ENCODE measurements around the gene PCNX2. TPM values are rescaled to one million over a fixed set of nuclear protein-coding genes. Genes with fewer than 3 reads are reported as not detected.

Gene PCNX2
- total and polyA plus RNA-seq, 2 of the 8 experiments (the other 6 are each of a cell fraction or from before 2014, with no cell fraction given): 46.1 to 57.6 TPM

DNA sequence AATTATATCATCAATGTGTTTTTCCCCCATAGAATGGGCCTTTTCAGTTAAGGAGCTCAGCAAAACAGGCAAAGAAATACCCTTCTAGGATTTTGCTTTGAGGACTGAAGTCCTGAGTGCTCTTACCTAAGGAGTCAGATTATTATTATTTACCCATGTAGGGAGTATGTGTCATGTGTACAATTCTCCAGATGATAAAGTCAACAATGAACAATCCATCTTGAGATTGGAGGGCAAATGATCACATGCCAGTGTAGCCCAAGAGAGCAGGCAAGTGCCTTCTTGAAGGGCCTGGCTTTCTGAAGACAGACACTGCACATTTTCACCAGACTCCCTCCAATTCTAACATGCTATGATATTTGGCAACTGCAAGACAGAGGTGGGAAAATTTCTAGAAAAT is 159.7 kb downstream of the PCNX2 start (continued):
- TF ChIP-seq, protein P1, sequence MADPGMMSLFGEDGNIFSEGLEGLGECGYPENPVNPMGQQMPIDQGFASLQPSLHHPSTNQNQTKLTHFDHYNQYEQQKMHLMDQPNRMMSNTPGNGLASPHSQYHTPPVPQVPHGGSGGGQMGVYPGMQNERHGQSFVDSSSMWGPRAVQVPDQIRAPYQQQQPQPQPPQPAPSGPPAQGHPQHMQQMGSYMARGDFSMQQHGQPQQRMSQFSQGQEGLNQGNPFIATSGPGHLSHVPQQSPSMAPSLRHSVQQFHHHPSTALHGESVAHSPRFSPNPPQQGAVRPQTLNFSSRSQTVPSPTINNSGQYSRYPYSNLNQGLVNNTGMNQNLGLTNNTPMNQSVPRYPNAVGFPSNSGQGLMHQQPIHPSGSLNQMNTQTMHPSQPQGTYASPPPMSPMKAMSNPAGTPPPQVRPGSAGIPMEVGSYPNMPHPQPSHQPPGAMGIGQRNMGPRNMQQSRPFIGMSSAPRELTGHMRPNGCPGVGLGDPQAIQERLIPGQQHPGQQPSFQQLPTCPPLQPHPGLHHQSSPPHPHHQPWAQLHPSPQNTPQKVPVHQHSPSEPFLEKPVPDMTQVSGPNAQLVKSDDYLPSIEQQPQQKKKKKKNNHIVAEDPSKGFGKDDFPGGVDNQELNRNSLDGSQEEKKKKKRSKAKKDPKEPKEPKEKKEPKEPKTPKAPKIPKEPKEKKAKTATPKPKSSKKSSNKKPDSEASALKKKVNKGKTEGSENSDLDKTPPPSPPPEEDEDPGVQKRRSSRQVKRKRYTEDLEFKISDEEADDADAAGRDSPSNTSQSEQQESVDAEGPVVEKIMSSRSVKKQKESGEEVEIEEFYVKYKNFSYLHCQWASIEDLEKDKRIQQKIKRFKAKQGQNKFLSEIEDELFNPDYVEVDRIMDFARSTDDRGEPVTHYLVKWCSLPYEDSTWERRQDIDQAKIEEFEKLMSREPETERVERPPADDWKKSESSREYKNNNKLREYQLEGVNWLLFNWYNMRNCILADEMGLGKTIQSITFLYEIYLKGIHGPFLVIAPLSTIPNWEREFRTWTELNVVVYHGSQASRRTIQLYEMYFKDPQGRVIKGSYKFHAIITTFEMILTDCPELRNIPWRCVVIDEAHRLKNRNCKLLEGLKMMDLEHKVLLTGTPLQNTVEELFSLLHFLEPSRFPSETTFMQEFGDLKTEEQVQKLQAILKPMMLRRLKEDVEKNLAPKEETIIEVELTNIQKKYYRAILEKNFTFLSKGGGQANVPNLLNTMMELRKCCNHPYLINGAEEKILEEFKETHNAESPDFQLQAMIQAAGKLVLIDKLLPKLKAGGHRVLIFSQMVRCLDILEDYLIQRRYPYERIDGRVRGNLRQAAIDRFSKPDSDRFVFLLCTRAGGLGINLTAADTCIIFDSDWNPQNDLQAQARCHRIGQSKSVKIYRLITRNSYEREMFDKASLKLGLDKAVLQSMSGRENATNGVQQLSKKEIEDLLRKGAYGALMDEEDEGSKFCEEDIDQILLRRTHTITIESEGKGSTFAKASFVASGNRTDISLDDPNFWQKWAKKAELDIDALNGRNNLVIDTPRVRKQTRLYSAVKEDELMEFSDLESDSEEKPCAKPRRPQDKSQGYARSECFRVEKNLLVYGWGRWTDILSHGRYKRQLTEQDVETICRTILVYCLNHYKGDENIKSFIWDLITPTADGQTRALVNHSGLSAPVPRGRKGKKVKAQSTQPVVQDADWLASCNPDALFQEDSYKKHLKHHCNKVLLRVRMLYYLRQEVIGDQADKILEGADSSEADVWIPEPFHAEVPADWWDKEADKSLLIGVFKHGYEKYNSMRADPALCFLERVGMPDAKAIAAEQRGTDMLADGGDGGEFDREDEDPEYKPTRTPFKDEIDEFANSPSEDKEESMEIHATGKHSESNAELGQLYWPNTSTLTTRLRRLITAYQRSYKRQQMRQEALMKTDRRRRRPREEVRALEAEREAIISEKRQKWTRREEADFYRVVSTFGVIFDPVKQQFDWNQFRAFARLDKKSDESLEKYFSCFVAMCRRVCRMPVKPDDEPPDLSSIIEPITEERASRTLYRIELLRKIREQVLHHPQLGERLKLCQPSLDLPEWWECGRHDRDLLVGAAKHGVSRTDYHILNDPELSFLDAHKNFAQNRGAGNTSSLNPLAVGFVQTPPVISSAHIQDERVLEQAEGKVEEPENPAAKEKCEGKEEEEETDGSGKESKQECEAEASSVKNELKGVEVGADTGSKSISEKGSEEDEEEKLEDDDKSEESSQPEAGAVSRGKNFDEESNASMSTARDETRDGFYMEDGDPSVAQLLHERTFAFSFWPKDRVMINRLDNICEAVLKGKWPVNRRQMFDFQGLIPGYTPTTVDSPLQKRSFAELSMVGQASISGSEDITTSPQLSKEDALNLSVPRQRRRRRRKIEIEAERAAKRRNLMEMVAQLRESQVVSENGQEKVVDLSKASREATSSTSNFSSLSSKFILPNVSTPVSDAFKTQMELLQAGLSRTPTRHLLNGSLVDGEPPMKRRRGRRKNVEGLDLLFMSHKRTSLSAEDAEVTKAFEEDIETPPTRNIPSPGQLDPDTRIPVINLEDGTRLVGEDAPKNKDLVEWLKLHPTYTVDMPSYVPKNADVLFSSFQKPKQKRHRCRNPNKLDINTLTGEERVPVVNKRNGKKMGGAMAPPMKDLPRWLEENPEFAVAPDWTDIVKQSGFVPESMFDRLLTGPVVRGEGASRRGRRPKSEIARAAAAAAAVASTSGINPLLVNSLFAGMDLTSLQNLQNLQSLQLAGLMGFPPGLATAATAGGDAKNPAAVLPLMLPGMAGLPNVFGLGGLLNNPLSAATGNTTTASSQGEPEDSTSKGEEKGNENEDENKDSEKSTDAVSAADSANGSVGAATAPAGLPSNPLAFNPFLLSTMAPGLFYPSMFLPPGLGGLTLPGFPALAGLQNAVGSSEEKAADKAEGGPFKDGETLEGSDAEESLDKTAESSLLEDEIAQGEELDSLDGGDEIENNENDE (IDR thresholded peaks at IDR 0.05; ENCODE audit: insufficient replicate concordance, low read length): no peak
- TF ChIP-seq EP300 (IDR thresholded peaks at IDR 0.05; ENCODE audit: borderline replicate concordance in 1 of 2, low read depth in 2 of 2, low read length in 2 of 2): no peak
- TF ChIP-seq SIX5 (IDR thresholded peaks at IDR 0.05; ENCODE audit: low read depth, low read length): no peak
- TF ChIP-seq, protein P2, sequence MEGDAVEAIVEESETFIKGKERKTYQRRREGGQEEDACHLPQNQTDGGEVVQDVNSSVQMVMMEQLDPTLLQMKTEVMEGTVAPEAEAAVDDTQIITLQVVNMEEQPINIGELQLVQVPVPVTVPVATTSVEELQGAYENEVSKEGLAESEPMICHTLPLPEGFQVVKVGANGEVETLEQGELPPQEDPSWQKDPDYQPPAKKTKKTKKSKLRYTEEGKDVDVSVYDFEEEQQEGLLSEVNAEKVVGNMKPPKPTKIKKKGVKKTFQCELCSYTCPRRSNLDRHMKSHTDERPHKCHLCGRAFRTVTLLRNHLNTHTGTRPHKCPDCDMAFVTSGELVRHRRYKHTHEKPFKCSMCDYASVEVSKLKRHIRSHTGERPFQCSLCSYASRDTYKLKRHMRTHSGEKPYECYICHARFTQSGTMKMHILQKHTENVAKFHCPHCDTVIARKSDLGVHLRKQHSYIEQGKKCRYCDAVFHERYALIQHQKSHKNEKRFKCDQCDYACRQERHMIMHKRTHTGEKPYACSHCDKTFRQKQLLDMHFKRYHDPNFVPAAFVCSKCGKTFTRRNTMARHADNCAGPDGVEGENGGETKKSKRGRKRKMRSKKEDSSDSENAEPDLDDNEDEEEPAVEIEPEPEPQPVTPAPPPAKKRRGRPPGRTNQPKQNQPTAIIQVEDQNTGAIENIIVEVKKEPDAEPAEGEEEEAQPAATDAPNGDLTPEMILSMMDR (IDR thresholded peaks at IDR 0.05; ENCODE audit: control extremely low read depth in 1 of 3, insufficient read depth in 1 of 3, low read depth in 1 of 3, low read length in 3 of 3): no peak
- TF ChIP-seq POLR2A (IDR thresholded peaks at IDR 0.05; ENCODE audit: control extremely low read depth in 1 of 2, low read depth in 2 of 2, low read length in 2 of 2): no peak
- TF ChIP-seq CHD2 (IDR thresholded peaks at IDR 0.05; ENCODE audit: low read length): no peak
- no peak for TF ChIP-seq EZH2 (IDR thresholded peaks at IDR 0.05; ENCODE audit: low read depth, low read length, severe bottlenecking)
- TF ChIP-seq BACH1 (IDR thresholded peaks at IDR 0.05; ENCODE audit: low read length): no peak
